Caco-2 (cell line): ENCODE data around the gene TYMP. TPM values are rescaled to one million over a fixed set of nuclear protein-coding genes. Genes with fewer than 3 reads are reported as not detected.

ENCODE experiments used
- BruUV-seq: library from RNA; stranded (reverse); fragments of 400-500 nt; replicated peaks from 2 replicates; lab custom pipeline; 2021; lab: Mats Ljungman, UMichigan
- CTCF ChIA-PET: fragments of 300-600 bp; sonication (Branson Sonifier 250); formaldehyde crosslinking; loops from one replicate; lab custom pipeline; 2022; ENCODE audit warnings: antibody characterized with exemption; lab: Charles Lee
- POLR2A ChIA-PET: fragments of 300-600 bp; sonication (Branson Sonifier 250); formaldehyde crosslinking; loops from one replicate; lab custom pipeline; 2022; ENCODE audit warnings: antibody characterized with exemption; lab: Charles Lee
- DNase-seq, 2 experiments: peaks; one replicate each; pipeline versions ENCODE4 v3.0.0 to v3.0.0-alpha.2; 2020 to 2022
- H3K27me3 ChIP-seq: replicated peaks from 2 replicates; pipeline ENCODE4 v1.6.0; 2011; ENCODE audit warnings: low read length; ENCODE audit not compliant: control insufficient read depth, insufficient read depth
- H3K36me3 ChIP-seq: 2 replicates; pipeline ENCODE4 v1.5.1; 2011; ENCODE audit warnings: low read length; ENCODE audit not compliant: control insufficient read depth, insufficient read depth
- H3K4me1 ChIP-seq: fragments of 250-450 bp; sonication (Bioruptor Pico); 2 replicates; pipeline ENCODE4 v1.5.1; 2020; ENCODE audit warnings: mild to moderate bottlenecking
- H3K4me3 ChIP-seq: 2 replicates; pipeline ENCODE4 v1.5.1; 2011; ENCODE audit warnings: low read depth, mild to moderate bottlenecking, control low read depth, low read length
- H3K9me3 ChIP-seq: fragments of 250-450 bp; sonication (Bioruptor Pico); 2 replicates; pipeline ENCODE4 v1.5.1; 2020; ENCODE audit warnings: mild to moderate bottlenecking, moderate library complexity
- H3K27ac Mint-ChIP-seq: one replicate; pipeline ENCODE4 v1.8.0; 2022; ENCODE audit warnings: mixed read lengths; ENCODE audit not compliant: unreplicated experiment
- H3K27me3 Mint-ChIP-seq: one replicate; pipeline ENCODE4 v1.8.0; 2022; ENCODE audit warnings: mixed read lengths; ENCODE audit not compliant: insufficient read depth, unreplicated experiment
- H3K36me3 Mint-ChIP-seq: one replicate; pipeline ENCODE4 v1.8.0; 2022; ENCODE audit warnings: mild to moderate bottlenecking, mixed read lengths; ENCODE audit not compliant: insufficient read depth, unreplicated experiment
- H3K4me1 Mint-ChIP-seq: one replicate; pipeline ENCODE4 v1.8.0; 2022; ENCODE audit warnings: low read depth, mixed read lengths; ENCODE audit not compliant: unreplicated experiment
- H3K4me3 Mint-ChIP-seq: one replicate; pipeline ENCODE4 v1.8.0; 2022; ENCODE audit warnings: mild to moderate bottlenecking, moderate library complexity, mixed read lengths; ENCODE audit not compliant: unreplicated experiment
- H3K9me3 Mint-ChIP-seq: one replicate; pipeline ENCODE4 v1.8.0; 2022; ENCODE audit warnings: mixed read lengths; ENCODE audit not compliant: unreplicated experiment
- CTCF ChIP-seq, 2 experiments: fragments of 200-600 bp in 1 of 2; IDR thresholded peaks; 1 replicate in 1 of 2; 2 replicates in 1 of 2; pipeline versions ENCODE4 v1.5.1 to v1.8.0; 2011 to 2022; ENCODE audit warnings: antibody characterized with exemption in 1 of 2, control low read depth in 1 of 2, inconsistent platforms in 1 of 2, low read depth in 1 of 2, low read length in 1 of 2, mild to moderate bottlenecking in 1 of 2, moderate library complexity in 1 of 2; ENCODE audit not compliant: insufficient read depth in 1 of 2, severe bottlenecking in 1 of 2, unreplicated experiment in 1 of 2
- intact Hi-C: fragments of 100-400 bp; cut with micrococcal nuclease; formaldehyde crosslinking; loops from one replicate; pipeline ENCODE4 v1.10.0; 2022; ENCODE audit not compliant: unreplicated experiment
- total RNA-seq: library from RNA; stranded (reverse); gene quantifications from 2 replicates; pipeline ENCODE4 v1.2.3, GENCODE V29; 2022

TYMP gene
- total RNA-seq, 1 experiment from 2014 or later: 3.9 TPM

GRCh38 chr22:50548040-50548920, 18.5 kb upstream of the TYMP start:
- no peaks in the 10 kb centered on the region for H3K27me3 Mint-ChIP-seq
- ChIA-PET CTCF (interaction anchor here (0.8 kb wide), 2 partner anchors 15 to 227 kb away, joined by 3 to 5 read pairs; no protein-coding TSS in a partner anchor), POLR2A (interaction anchor here (0.9 kb wide), 1 partner anchor 16 kb away, joined by 4 read pairs; no protein-coding TSS in a partner anchor)
- H3K4me1 Mint-ChIP-seq: peaks cover 6% of the 10 kb centered on the region
- DNase-seq: no peak
- H3K4me1 ChIP-seq: no peaks in the 10 kb centered on the region
- intact Hi-C loops: no loop called here
- TF ChIP-seq CTCF (IDR thresholded peaks at IDR 0.05; ENCODE audit: insufficient read depth in 1 of 2, low read depth in 1 of 2, low read length in 1 of 2, severe bottlenecking in 1 of 2, unreplicated experiment in 1 of 2): no peak
- no peaks in the 10 kb centered on the region for H3K27me3 ChIP-seq
- H3K27ac Mint-ChIP-seq: no peak overlapping the region
- no TSS peak for BruUV-seq
- peaks cover 6% of the 10 kb centered on the region for H3K36me3 Mint-ChIP-seq
- H3K4me3 ChIP-seq: no peak overlapping the region
- H3K4me3 Mint-ChIP-seq: no peak overlapping the region
- no peaks in the 10 kb centered on the region for H3K9me3 Mint-ChIP-seq
- no peaks in the 10 kb centered on the region for H3K36me3 ChIP-seq
- H3K9me3 ChIP-seq: no peaks in the 10 kb centered on the region

- Mint-ChIP-seq H3K9me3 (no peaks in the 10 kb centered on the region), H3K4me1 (peaks cover 6% of the 10 kb centered on the region), H3K27me3 (no peaks in the 10 kb centered on the region), H3K27ac (no peak overlapping the region), H3K36me3 (peaks cover 6% of the 10 kb centered on the region), H3K4me3 (no peak overlapping the region)
- BruUV-seq: no TSS peak
- no peaks in the 10 kb centered on the region for H3K4me1 ChIP-seq
- H3K9me3 ChIP-seq: no peaks in the 10 kb centered on the region
- TF ChIP-seq CTCF (IDR thresholded peaks at IDR 0.05; ENCODE audit: insufficient read depth in 1 of 2, low read depth in 1 of 2, low read length in 1 of 2, severe bottlenecking in 1 of 2, unreplicated experiment in 1 of 2): no peak
- intact Hi-C loops: no loop called here
- no peaks in the 10 kb centered on the region for H3K36me3 ChIP-seq
- ChIA-PET POLR2A (interaction anchor here (0.9 kb wide), 1 partner anchor 15 kb away, joined by 4 read pairs; no protein-coding TSS in a partner anchor), CTCF (interaction anchor here (0.8 kb wide), 1 partner anchor 16 kb away, joined by 3 read pairs; no protein-coding TSS in a partner anchor)
- H3K27me3 ChIP-seq: no peaks in the 10 kb centered on the region
- no peak overlapping the region for H3K4me3 ChIP-seq
- no peak for DNase-seq
Measured at GRCh38 chr22:50547263-50547985, 17.6 kb upstream of the TYMP start.
